Keratinocyte (primary cell): Measurements from ENCODE around the gene SRGAP3.

Experiments
- EZH2 ChIP-seq: IDR thresholded peaks from one replicate; pipeline ENCODE4 v1.6.1; 2012; ENCODE audit warnings: inconsistent platforms, mild to moderate bottlenecking, low read length, moderate library complexity
- TF ChIP-seq, protein P1 (sequence below), 3 experiments: IDR thresholded peaks in 1 of 3; conservative IDR thresholded peaks in 1 of 3; optimal IDR thresholded peaks in 1 of 3; 2 replicates in 2 of 3; 3 replicates in 1 of 3; pipeline versions ENCODE3 to v1.5.1; 2011; ENCODE audit warnings: low read length in 3 of 3, mild to moderate bottlenecking in 3 of 3, moderate library complexity in 2 of 3, control low read depth in 1 of 3, inconsistent platforms in 1 of 3; ENCODE audit not compliant: insufficient read depth in 2 of 3; ENCODE audit errors: extremely low read depth in 1 of 3

DNA sequence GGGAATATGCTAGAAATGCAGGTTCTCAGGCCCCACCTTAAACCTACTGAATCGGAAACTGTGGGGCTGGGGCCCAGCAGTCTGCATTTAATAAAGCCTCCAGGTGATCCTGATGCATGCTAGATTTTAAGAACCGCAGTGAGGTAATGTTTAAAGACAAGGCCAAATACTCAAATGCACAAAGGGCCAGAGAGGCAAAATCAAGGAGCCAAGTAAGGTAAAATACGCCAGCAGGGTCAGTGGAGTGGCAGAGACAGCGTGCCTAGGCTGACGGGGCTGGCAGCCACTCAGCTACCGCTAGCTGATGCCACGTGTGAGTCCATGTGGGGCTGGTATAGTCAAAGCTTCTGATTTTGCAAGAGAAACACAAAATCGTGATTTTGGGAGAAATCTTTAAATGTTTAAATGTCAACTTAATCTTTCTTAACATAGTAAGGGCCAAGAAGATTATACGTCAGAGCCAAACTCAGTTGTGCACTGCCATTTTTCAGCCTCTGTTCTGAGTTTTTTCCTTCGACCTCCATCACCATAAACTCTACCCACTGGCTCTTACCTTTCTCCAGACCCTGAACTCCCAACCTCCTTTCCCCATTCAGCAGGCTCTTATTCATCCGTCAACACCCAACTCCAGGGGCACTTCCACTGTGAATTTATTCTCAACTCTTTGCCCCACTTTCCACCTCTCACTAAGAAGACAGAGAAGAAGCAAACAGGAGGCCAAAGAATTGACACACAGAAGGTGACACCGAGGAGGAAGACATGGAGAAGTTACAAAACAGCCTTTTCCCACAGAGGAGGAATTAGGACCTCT is 149.5 kb downstream of the SRGAP3 start:
- TF ChIP-seq, protein P1, sequence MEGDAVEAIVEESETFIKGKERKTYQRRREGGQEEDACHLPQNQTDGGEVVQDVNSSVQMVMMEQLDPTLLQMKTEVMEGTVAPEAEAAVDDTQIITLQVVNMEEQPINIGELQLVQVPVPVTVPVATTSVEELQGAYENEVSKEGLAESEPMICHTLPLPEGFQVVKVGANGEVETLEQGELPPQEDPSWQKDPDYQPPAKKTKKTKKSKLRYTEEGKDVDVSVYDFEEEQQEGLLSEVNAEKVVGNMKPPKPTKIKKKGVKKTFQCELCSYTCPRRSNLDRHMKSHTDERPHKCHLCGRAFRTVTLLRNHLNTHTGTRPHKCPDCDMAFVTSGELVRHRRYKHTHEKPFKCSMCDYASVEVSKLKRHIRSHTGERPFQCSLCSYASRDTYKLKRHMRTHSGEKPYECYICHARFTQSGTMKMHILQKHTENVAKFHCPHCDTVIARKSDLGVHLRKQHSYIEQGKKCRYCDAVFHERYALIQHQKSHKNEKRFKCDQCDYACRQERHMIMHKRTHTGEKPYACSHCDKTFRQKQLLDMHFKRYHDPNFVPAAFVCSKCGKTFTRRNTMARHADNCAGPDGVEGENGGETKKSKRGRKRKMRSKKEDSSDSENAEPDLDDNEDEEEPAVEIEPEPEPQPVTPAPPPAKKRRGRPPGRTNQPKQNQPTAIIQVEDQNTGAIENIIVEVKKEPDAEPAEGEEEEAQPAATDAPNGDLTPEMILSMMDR (optimal IDR thresholded peaks at IDR 0.05 in 1 of 3, IDR thresholded peaks at IDR 0.05 in 1 of 3, conservative IDR thresholded peaks at IDR 0.05 in 1 of 3; ENCODE audit: extremely low read depth in 1 of 3, insufficient read depth in 2 of 3, low read length in 3 of 3), result no peak
- no peak for TF ChIP-seq EZH2
